ENCODE data around the gene RACK1.
"Not testable (repeated sequence)": the region's sequence is repeated elsewhere in the genome, so short reads cannot be mapped to it uniquely, and the experiment has no call there.

RACK1 gene

DNA sequence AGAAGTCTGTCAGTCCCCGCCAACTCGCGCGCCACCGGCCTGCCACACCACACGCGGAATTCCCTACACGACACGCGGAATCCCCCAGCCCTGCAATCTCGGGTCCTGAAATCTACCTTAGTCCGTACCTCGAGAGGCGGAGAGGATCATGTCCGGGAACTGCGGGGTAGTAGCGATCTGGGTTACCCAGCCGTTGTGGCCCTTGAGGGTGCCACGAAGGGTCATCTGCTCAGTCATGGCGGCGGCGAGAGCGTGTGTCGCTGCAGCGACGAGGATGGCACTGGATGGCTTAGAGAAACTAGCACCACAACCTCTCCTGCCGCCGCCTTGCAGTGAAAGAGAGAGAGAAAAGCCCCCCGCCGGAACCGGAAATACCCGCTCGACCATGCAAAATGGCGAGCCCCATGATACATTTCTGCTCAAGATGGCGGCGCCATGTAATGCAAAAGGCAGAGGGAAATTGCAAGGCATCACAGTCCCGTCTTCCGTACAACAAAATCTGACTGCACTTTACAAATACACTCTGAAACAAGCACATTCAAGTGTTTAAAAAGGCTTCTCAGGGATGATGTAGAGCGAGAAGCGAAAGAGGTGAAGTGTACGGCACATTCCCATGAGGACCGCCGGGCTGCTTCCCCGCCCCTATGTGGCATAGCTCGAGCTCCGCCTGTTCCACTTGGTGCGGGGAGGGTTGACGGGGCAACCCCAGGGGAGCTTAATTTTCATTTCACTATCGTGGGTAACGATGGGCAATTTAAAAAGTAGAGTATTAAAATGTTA is at the start of gene RACK1:
RACK1 (minus strand) TSS at position 343 of the 780 bp plus-strand sequence; CDS start at position 237, 106 bp downstream.
- Histone ChIP-seq H3K9me3 (ENCODE audit: control insufficient read depth, insufficient read depth, low read length) (no peaks in the 10 kb centered on the region), H3K4me1 (ENCODE audit: control insufficient read depth, insufficient read depth, low read length) (no peaks in the 10 kb centered on the region), H3K4me3 (ENCODE audit: low read length) (peak within 1 kb of the TSS; percentile 93), H3K27me3 (ENCODE audit: control insufficient read depth, insufficient read depth, low read length) (no peaks in the 10 kb centered on the region), H3K27ac (ENCODE audit: low read length) (no peak within 1 kb of the TSS), H3K36me3 (ENCODE audit: control insufficient read depth, insufficient read depth, low read length) (peaks cover 34% of the 10 kb centered on the region)
- DNase-seq (ENCODE audit: low read depth, low spot score), result no peak
- no CpG with 5 or more reads among the region's 50 CpGs for WGBS (ENCODE audit: insufficient coverage, insufficient read length)

GRCh38 chr5:181287331-181287730 is 43.6 kb upstream of the RACK1 start:
- not testable (repeated sequence) for H3K27me3 ChIP-seq (ENCODE audit: control insufficient read depth, insufficient read depth, low read length); H3K27ac ChIP-seq (ENCODE audit: low read length)
- no CpG with 5 or more reads among the region's 1 CpG for WGBS (ENCODE audit: insufficient coverage, insufficient read length)

DNA sequence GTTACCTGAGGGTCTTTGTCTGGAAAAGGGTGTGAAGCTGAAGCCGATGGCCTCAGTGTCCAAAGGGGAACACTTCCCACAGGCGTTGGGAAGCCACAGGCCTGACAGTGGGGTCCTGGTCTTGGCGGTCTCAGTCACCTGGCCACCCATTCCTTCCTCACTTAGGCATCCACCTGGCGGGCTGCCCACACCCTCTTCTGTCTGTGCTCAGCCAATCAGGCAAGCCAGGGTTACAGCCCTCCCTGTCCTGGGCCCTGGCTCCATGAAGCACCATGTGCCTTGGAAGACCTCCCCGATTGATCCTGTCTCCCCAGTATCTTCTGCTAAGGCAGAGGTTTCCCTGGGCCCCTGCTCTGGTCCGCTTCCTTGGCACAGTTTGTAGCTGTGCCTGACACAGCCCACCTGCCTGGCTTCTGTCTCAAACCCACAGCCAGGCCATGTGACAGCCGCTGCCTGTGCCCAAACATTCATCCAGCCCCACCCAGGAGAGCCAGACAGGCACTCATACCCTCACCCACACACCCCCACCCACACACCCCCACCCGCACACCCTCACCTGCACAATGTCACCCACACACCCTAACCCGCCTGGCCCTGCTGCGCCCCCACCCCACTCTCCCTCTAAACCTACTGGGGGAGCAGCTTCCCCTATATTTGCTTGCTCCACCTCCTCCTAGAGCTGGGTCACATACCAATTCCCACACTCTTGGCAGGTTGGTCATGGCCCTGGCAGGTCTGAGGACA is 42.4 kb upstream of the RACK1 start:
- not testable (repeated sequence) for H3K4me3 ChIP-seq (ENCODE audit: low read length); H3K27me3 ChIP-seq (ENCODE audit: control insufficient read depth, insufficient read depth, low read length); DNase-seq (ENCODE audit: low read depth, low spot score); H3K27ac ChIP-seq (ENCODE audit: low read length); H3K9me3 ChIP-seq (ENCODE audit: control insufficient read depth, insufficient read depth, low read length); H3K4me1 ChIP-seq (ENCODE audit: control insufficient read depth, insufficient read depth, low read length); H3K36me3 ChIP-seq (ENCODE audit: control insufficient read depth, insufficient read depth, low read length)
- no CpG with 5 or more reads among the region's 10 CpGs for WGBS (ENCODE audit: insufficient coverage, insufficient read length)

More at GRCh38 chr5:181287331-181287730, 43.6 kb upstream of the RACK1 start:
- not testable (repeated sequence) for H3K4me1 ChIP-seq (ENCODE audit: control insufficient read depth, insufficient read depth, low read length); H3K9me3 ChIP-seq (ENCODE audit: control insufficient read depth, insufficient read depth, low read length); H3K4me3 ChIP-seq (ENCODE audit: low read length); H3K36me3 ChIP-seq (ENCODE audit: control insufficient read depth, insufficient read depth, low read length); DNase-seq (ENCODE audit: low read depth, low spot score)

GRCh38 chr5:181283841-181284755 is 40.4 kb upstream of the RACK1 start:
- not testable (repeated sequence) for H3K27ac ChIP-seq (ENCODE audit: low read length); H3K4me3 ChIP-seq (ENCODE audit: low read length); H3K4me1 ChIP-seq (ENCODE audit: control insufficient read depth, insufficient read depth, low read length); H3K36me3 ChIP-seq (ENCODE audit: control insufficient read depth, insufficient read depth, low read length); H3K27me3 ChIP-seq (ENCODE audit: control insufficient read depth, insufficient read depth, low read length); H3K9me3 ChIP-seq (ENCODE audit: control insufficient read depth, insufficient read depth, low read length); DNase-seq (ENCODE audit: low read depth, low spot score)
- no CpG with 5 or more reads among the region's 6 CpGs for WGBS (ENCODE audit: insufficient coverage, insufficient read length)

DNA sequence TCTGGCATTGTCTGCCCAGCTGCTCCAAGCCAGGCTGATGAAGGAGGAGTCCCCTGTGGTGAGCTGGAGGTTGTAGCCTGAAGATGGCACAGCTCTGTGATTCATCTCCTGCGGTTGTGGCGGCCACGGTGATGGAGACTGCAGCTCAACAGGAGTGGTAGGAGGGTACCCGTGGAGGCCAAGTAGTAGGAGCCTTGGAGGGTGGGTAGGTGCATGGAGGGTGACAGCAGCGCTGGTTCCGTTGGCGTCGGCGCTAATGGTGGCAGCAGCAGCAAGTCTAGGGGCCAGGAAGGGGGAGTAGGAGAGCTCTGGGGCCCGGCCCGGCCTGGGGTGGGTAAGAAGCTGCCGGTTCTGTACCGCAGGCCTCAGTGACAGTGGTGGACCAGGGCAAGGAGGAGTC is 39.6 kb upstream of the RACK1 start:
- no CpG with 5 or more reads among the region's 13 CpGs for WGBS (ENCODE audit: insufficient coverage, insufficient read length)
- H3K4me1 ChIP-seq (ENCODE audit: control insufficient read depth, insufficient read depth, low read length), result 0 out of 2 replicates have a peak, but pooled peaks cover 2% of the 10 kb centered on the region
- H3K4me3 ChIP-seq (ENCODE audit: low read length), result no peak overlapping the region
- no peaks in the 10 kb centered on the region for H3K9me3 ChIP-seq (ENCODE audit: control insufficient read depth, insufficient read depth, low read length)
- no peak overlapping the region for H3K27ac ChIP-seq (ENCODE audit: low read length)
- no peaks in the 10 kb centered on the region for H3K27me3 ChIP-seq (ENCODE audit: control insufficient read depth, insufficient read depth, low read length)
- H3K36me3 ChIP-seq (ENCODE audit: control insufficient read depth, insufficient read depth, low read length), result peaks cover 6% of the 10 kb centered on the region
- DNase-seq (ENCODE audit: low read depth, low spot score), result no peak

GRCh38 chr5:181282874-181283273 is 39.2 kb upstream of the RACK1 start:
- Histone ChIP-seq H3K27ac (ENCODE audit: low read length) (no peak overlapping the region), H3K27me3 (ENCODE audit: control insufficient read depth, insufficient read depth, low read length) (no peaks in the 10 kb centered on the region), H3K4me3 (ENCODE audit: low read length) (no peak overlapping the region), H3K4me1 (ENCODE audit: control insufficient read depth, insufficient read depth, low read length) (0 out of 2 replicates have a peak, but pooled peaks cover 2% of the 10 kb centered on the region), H3K36me3 (ENCODE audit: control insufficient read depth, insufficient read depth, low read length) (peaks cover 6% of the 10 kb centered on the region), H3K9me3 (ENCODE audit: control insufficient read depth, insufficient read depth, low read length) (no peaks in the 10 kb centered on the region)
- no peak for DNase-seq (ENCODE audit: low read depth, low spot score)
- WGBS (ENCODE audit: insufficient coverage, insufficient read length), result no CpG with 5 or more reads among the region's 7 CpGs

GRCh38 chr5:181282415-181282814 is 38.7 kb upstream of the RACK1 start:
- H3K4me1 ChIP-seq (ENCODE audit: control insufficient read depth, insufficient read depth, low read length); H3K4me3 ChIP-seq (ENCODE audit: low read length); DNase-seq (ENCODE audit: low read depth, low spot score); H3K9me3 ChIP-seq (ENCODE audit: control insufficient read depth, insufficient read depth, low read length); H3K36me3 ChIP-seq (ENCODE audit: control insufficient read depth, insufficient read depth, low read length); H3K27me3 ChIP-seq (ENCODE audit: control insufficient read depth, insufficient read depth, low read length); H3K27ac ChIP-seq (ENCODE audit: low read length): not testable (repeated sequence)
- WGBS (ENCODE audit: insufficient coverage, insufficient read length), result no CpG with 5 or more reads among the region's 16 CpGs

DNA sequence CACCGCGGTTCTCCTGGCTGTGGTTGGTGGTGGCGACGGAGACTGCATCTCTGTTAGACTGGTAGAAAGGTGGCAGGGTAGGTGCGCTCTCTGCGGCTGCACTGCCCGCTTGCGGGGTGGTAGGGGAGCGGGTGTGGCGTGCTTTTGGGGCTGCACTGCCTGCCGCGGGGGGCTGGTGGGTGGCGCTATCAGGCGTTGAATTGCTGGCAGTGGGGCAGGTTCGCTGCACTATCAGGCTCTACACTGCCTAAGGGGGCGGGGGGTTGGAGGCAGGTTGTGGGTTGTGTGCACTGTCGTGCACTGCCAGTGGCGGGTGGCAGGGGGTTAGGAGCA is 38.2 kb upstream of the RACK1 start:
- Histone ChIP-seq H3K27ac (ENCODE audit: low read length) (no peak overlapping the region), H3K27me3 (ENCODE audit: control insufficient read depth, insufficient read depth, low read length) (no peaks in the 10 kb centered on the region), H3K4me3 (ENCODE audit: low read length) (peak overlapping the region; percentile 96), H3K9me3 (ENCODE audit: control insufficient read depth, insufficient read depth, low read length) (no peaks in the 10 kb centered on the region), H3K4me1 (ENCODE audit: control insufficient read depth, insufficient read depth, low read length) (0 out of 2 replicates have a peak, but pooled peaks cover 2% of the 10 kb centered on the region), H3K36me3 (ENCODE audit: control insufficient read depth, insufficient read depth, low read length) (peaks cover 6% of the 10 kb centered on the region)
- no CpG with 5 or more reads among the region's 18 CpGs for WGBS (ENCODE audit: insufficient coverage, insufficient read length)
- DNase-seq (ENCODE audit: low read depth, low spot score), result no peak

- no peak for DNase-seq (ENCODE audit: low read depth, low spot score)
- Histone ChIP-seq H3K9me3 (ENCODE audit: control insufficient read depth, insufficient read depth, low read length) (no peaks in the 10 kb centered on the region), H3K4me1 (ENCODE audit: control insufficient read depth, insufficient read depth, low read length) (0 out of 2 replicates have a peak, but pooled peaks cover 2% of the 10 kb centered on the region), H3K4me3 (ENCODE audit: low read length) (peak overlapping the region; percentile 96), H3K27ac (ENCODE audit: low read length) (no peak overlapping the region), H3K27me3 (ENCODE audit: control insufficient read depth, insufficient read depth, low read length) (no peaks in the 10 kb centered on the region), H3K36me3 (ENCODE audit: control insufficient read depth, insufficient read depth, low read length) (peaks cover 6% of the 10 kb centered on the region)
- WGBS (ENCODE audit: insufficient coverage, insufficient read length), result no CpG with 5 or more reads among the region's 40 CpGs
Observed at GRCh38 chr5:181281077-181281983, 37.6 kb upstream of the RACK1 start.

Data from iPS DF 6.9 (cell line).